ENCODE results near the gene LCN10.
"Not testable (repeated sequence)": the region's sequence is repeated elsewhere in the genome, so short reads cannot be mapped to it uniquely, and the experiment has no call there.

LCN10 gene

DNA sequence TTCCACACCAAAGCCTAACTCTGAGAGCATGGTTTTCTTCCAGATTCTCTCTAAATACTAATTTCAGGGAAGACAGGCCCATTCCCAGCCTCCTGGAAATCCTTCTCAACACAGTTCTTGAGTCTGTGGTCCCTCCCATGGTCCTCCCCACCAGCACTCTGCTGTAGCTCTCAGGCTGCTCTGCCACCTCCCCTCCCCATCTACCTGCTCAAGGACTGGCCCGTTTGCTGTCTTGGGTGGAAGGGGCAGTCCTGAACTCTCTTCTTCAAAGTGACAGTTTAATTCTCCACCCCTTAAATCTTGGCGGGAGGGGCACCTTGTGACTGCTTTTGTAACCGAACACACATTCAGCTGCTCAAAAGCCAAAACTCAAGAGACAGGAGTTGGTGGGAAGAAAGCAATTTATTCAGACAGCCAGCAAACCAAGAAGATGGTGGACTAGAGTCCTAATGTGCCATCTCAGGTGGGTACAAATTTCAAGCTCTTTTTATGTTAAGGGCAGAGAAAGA, 29.2 kb upstream of the LCN10 start:
- no peak for DNase-seq

DNA sequence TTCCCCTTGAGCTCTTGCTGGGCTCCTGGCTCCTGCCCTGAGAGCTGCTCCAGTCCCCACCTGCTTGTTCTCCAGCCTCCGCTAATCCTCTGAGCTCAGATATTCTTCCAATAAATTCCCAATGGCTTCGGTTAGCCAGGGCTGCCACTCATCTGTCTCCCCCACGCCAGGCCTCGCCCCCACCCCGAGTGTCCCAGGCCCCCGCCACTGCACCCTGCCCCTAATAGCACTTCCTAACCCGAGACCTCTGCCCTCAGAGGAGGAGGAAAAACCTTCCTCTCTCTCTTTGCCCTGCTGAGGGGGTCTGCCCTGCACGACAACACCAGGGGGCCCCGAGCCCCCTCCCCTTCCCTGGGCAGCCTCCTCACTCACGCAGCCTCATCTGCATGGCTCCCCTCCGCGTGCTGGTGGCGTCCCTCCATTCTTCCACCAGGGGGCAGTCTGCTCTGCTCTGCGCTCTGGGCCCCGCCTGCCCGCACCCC, 27.0 kb upstream of the LCN10 start:
- DNase-seq = no peak

DNA sequence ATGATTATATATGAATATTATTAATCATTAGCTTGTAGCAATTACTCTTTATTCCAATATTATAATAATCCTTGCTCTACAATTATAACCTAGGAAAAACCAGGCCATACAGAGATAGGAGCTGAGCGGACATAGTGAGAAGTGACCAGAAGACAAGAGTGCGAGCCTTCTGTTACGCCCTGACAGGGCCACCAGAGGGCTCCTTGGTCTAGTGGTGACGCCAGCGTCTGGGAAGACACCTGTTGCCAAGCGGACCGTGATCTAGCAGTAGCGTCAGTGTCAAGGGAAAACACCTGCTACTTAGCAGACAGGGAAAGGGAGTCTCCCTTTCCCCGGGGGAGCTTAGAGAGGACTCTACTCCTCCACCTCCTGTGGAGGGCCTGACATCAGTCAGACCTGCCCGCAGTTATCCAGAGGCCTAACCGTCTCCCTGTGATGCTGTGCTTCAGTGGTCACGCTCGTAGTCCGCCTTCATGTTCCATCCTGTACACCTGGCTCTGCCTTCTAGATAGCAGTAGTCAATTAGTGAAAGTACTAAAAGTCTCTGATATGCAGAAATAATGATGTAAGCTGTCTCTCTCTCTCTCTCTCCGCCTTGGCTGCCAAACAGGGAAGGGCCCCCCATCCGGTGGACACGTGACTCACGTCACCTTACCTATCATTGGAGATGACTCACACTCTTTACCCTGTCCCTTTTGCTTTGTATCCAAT, 23.8 kb upstream of the LCN10 start:
- DNase-seq = not testable (repeated sequence)

DNA sequence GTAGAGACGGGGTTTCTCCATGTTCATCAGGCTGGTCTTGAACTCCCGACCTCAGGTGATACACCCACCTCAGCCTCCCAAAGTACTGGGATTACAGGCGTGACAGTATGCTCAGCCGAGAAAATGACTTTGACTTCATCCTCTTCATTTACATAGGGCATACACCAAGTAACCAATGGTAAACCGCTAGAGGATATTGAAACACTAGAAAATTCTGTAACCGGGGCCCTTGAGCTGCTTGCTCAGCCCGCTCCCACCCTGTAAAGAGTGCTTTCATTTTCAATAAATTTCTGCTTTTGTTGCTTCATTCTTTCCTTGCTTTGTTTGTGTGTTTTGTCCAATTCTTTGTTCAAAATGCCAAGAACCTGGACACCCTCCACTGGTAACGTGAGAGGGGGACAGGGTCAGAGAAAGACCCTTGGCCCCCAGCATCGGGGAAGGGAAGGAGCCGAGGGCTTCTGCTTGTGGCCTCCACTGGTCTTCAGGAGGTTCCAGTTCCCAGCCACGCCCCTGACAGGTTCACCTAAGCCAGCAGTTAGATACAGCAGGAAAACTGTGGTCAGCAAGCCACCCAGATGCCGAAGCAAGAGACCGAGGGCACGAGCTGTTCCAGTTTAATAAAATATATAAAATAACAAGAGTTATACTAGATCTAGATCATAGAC, 23.1 kb upstream of the LCN10 start:
- DNase-seq = not testable (repeated sequence)

DNA sequence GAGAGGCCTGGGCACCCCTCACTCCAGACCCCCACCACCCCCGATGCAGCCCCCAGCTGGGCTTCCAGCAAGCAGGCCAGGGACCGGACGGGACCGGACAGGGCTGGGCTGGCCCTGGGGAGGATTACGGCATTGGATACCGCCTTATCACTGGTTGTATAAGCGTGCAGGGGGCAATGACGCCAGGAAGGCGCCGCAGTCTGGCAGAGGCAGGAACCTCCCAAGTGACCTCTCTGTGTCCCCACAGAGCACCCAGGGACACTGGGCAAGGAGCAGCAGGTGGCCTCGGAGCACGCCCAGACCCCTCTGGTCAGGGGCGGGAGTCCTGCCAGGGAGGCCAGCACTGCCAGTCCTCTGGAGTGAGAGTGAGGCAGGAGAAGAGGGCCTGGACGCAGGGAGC, 22.3 kb upstream of the LCN10 start:
- no peak for DNase-seq

DNA sequence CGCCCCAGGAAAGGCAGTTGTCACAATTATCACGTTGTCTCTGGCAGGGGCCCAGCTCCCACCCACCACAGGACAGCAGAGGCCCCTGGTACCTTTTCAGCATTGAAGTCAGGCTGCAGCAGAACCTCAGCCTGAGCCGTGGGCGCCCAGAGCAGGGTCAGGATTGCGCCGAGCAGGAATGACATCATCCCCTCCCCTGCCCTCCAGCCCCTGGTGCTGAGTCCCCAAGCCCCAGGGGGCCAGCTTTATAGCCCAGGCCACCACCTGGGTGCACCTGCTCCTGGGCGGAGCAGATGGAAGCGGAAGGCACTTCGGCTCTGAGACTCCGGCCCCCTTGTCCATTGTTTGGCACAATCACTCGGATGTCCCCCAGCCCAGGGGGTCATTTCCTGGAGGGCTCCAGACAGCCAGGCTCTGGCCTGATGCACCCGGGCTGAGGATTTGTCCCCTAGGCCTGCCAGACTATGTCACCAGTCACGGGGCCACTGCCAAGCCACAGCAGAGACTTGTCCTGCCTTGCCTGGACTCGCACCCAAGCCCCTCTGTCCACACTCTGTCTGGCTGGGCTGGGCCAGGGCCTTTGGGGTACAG, 21.7 kb upstream of the LCN10 start, which contains the start of gene LCN15:
TSS of gene LCN15 (minus strand) at position 218 of the 591 bp plus-strand sequence. CDS start at position 188, 30 bp downstream.
- DNase-seq = no peak

DNA sequence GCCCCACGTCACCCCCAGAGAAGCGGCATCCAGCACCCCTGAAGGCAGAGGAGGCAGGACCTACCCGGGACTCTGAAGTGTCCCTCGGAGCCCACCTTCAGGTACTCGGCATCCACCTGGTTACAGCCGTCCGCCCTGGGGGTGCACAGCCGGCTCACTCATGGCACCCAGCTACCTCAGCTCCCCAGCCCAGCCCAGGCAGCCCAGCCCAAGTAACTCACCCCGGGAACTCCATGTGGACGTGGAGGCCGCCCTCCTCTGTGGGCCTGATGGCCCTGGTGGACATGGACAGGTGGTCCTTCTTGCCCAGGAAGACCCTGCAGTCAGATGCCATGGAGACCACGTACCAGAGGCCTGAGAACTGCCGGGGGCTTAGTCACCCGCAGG, 20.9 kb upstream of the LCN10 start:
- no peak for DNase-seq

DNA sequence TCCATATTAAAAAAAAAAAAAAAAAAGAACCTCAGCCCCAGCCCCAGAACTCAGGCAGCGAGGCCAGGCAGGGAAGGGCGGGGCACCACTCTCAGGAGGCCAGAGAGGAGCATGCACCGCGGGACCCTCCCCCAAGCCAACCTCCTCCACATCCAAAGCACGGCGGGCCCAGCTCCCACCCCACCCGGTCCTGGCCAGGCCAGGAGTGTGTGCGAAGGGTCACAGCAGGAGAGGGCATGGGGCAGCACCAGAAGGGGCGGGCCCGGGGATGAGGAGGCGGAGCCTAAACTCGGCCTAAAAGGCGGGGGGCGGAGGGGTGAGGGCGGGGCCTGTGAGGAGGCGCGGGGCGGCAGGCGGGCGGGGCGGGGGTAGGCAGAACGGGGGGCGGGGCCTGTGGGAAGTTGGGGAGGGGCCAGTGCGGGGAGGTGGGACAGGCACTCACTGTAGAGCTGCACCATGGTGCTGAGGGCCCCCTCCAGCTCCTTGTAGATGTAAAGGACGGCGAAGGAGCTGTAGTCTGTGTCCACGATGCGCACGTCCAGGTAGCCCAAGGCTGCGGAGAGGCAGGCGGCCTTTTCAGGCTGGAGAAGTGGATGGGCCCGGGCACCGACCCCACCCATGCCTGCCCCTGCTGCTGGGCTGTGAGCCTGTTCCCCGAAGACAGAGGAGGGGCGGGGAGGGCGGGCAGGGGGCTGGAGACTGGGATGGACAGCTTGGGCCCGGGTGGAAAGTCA, 20.3 kb upstream of the LCN10 start:
- DNase-seq = no peak

DNA sequence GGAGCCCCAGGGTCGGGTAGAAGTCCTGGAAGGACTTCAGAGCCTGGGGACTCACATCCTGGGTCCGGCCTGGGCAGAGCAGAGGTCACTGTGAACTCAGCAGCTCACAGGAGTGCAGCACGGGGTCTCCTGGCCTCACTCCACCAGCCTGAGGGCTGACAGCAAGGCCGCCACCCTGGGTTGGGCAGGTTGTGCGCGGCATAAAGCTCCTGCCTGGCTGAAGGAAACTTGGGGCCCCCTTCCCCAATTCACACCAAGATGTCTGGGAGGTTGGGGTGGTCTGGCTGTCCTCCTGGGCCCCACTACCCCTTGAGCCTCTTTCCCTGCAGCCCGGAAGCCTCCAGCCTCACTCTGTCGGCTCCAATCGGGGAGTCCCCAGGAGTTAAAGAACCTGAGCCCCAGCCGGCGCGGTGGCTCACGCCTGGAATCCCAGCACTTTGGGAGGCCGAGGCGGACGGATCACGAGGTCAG, 19.5 kb upstream of the LCN10 start:
- no peak for DNase-seq

DNA sequence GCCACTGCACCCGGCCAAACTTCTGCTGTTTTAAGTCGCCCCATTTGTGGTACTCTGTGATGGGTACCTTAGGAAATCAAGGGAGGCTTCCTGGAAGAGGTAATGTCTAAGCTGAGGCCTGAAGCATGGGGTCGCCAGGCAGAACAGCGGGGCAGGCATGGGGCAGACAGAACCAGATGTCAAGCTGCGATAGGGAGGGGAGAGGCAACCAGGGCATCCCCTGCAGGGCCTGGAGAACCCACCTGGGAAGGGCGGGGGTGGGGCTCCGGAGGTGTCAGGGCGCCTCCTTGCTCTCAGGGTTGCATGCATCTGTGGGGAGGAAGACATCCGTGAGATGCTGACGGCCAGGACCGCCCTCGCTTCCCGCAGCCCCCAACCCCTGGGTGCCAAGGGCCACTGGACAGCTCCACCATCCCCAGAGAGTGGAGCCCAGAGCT, 18.8 kb upstream of the LCN10 start:
- no peak for DNase-seq

DNA sequence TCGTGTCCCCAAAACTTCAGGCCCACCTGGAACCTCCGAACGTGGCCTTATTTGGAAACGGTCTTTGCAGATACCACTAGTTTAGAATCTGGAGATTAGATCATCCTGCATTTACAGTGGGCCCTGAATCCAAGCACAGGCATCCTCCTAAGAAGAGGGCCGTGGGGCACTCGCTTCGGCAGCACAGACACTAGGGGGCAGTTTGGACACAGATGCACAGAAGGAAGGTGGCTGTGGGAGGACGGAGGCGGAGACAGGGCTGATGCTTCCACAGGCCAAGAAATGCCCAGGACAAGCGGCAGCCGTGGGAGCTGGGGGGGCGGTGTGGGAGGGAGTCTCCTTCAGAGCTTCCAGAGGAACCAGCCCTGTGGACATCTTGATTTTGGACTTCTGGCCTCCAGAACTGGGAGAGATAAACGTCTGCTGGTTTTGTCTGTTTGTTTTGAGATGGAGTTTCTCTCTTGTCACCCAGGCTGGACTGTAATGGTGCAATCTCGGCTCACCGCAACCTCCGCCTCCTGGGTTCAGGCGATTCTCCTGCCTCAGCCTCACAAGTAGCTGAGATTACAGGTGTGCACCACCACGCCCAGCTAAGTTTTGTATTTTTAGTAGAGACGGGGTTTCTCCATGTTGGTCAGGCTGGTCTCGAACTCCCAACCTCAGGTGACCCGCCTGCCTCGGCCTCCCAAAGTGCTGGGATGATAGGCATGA, 18.2 kb upstream of the LCN10 start:
- not testable (repeated sequence) for DNase-seq

DNA sequence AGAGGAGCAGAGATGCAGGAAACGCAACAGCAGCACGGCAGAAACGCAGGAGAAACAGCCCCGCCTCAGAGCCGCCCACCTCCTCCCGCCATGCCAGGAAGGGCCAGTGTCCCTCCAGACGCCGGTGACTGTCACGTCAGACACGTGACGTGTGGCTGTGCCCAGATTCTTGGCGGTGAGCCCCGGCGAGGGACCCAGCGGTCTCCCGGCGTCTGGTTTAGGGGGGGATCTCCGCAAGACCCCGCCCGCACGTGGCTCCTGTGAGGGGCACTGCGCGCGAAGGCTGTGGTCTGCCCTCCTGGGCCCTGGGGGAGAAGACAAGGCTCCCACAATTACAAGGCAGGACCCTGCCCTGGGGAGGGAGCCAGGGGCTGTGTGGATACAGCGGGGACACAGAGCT, 17.7 kb upstream of the LCN10 start:
- DNase-seq = no peak

DNA sequence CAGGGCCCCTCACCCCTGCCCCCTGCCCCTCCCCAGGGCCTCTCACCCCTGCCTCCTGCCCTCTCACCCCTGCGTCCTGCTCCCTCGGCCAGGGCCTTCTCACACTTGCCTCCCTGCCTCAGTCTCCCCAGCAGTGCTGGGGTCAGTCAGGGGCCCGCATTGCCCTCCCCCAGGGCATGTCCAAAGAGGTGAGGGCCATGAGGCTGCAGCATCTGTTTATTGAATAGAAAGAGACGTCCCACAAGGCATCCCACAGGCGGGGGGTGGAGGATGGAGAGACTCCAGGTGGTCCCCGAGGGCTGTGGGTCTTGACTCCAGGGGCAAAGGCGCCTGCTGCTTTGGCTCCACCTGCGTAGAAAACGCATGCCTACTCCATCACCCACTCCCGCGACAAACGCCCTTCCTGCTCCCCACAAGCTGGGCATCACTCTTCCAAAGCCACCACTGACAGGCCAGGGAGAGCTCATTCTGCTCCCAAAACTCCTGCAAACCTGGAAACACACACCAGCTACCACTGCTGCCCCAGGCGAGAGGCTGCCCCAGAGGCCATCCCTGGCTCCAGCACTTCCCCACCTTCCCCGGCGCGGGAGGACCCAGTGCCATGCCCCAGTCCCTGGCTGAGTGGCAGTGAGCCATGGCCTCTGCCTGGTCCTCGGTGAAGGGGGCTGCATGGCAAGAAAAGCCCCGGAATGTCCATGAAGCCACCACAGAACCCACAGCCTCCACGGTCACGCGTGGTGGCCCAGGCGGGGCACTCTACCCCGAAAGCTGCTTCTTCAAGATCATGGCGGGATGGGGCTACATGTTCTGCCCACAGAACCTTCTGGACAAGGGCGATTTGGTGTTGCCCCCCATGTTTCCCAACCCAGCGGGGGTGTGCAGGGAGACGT, 16.9 kb upstream of the LCN10 start:
- no peak for DNase-seq

DNA sequence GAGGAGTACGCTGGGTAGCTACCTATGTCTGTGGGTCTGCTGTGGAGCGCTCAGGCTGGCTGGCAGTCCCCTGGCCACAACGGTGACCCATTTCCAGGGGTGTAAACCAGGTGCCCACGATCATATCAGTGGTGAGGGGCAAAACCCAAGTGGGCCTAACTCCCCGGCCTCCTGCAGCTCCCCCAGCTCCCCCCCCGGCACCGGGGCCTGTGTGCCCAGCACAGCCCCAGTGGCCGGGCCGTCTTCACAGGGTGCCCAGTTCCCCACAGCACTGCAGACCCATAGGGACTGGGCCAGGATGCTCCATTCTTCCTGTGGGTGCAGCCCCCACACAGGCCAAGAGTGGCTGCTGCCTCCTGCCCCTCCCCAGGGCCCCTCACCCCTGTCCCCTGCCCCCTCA, 16.3 kb upstream of the LCN10 start:
- DNase-seq = no peak

DNA sequence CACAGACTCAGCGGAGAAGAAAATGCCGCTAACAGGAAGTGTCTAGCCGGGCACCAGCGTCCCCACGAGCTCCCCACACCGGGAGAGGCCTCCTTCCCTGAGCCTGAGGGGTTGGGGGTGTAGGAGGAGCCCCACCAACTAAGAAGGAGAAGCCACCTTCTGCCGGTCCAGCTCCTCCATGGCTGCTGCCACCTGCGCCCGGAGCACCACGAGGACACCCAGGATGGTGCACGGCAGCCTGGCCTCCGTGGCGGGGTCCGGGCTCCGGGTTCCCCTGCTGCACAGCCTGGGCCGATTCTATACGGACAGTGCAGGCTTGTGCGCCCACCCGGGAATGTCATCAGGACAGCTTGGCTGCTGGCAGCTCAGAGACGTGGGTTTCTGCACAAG, 15.0 kb upstream of the LCN10 start:
- DNase-seq = no peak

DNA sequence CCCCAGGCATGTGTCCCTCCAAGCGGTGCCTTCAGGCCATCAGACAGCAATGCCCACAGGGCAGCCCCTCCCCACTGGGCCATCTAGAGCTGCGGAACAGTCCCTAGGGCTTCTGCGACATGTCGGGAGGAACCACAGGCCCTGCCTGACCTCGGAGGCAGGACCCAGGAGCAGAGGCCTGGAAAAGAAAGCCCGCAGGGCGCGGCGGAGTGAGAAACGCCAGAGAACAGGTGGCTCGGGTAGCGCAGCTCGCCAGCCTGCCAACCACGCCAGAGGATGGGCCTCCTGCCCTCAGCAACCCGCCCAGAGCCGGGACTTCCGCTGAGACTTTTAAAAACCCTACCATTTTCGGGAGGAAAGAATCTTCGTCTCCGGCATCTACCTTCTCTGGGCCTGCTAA, 14.6 kb upstream of the LCN10 start:
- DNase-seq = no peak

DNA sequence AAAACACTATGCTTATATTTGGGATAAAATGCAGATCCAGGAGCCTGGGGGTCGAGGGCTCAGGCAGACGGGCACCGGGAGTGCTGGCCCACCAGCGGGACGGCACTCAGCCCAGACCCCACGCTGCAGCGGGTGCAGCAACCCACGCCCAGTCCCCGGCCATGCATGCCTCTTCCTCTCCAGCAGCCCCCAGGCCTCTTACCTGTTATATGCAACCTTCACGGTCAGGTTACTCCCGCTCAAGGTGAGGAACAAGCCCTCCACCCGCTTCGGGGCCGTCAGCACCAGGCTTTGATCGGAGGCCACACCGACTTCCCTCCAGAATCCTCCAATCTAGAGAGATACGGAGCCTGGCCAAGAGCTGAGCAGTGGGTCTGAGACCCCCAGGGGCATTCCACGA, 14.1 kb upstream of the LCN10 start:
- no peak for DNase-seq

DNA sequence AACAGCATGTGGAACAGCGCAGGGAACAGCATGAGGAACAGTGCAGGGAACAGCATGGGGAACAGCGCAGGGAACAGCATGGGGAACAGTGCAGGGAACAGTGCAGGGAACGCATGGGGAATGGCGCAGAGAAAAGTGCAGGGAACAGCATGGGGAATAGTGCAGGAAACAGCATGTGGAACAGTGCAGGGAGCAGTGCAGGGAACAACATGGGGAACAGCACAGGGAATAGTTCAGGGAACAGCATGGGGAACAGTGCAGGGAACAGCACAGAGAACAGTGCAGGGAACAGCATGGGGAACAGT, 13.3 kb upstream of the LCN10 start:
- DNase-seq = no peak

DNA sequence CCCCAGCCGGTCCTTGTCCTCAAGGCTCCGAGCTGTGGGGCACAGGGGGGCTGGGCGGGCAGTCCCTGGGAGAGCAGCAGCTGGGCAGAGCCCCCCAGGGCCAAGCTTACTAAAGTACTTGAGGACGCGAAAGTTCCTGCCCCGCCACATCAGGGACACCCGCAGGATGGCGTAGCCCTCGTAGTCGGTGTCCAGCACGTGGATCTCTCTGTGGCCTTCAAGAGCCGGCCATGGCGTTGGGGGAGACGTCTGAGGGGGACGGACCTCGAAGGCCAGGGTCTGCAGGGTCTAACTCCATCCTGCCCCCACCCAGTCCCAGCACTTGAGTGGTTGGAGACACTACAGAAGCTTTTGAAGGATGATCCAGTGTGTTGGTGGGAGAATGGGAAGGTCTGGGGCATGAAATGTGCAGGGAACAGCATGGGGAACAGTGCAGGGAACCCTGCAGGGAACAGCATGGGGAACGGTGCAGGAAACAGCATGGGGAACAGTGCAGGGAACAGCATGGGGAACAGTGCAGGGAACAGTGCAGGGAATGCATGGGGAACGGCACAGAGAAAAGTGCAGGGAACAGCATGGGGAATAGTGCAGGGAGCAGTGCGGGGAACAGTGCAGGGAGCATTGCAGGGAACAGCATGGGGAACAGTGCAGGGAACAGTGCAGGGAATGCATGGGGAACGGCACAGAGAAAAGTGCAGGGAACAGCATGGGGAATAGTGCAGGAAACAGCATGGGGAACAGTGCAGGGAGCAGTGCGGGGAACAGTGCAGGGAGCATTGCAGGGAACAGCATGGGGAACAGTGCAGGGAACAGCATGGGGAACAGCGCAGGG, 12.8 kb upstream of the LCN10 start:
- DNase-seq = not testable (repeated sequence)

DNA sequence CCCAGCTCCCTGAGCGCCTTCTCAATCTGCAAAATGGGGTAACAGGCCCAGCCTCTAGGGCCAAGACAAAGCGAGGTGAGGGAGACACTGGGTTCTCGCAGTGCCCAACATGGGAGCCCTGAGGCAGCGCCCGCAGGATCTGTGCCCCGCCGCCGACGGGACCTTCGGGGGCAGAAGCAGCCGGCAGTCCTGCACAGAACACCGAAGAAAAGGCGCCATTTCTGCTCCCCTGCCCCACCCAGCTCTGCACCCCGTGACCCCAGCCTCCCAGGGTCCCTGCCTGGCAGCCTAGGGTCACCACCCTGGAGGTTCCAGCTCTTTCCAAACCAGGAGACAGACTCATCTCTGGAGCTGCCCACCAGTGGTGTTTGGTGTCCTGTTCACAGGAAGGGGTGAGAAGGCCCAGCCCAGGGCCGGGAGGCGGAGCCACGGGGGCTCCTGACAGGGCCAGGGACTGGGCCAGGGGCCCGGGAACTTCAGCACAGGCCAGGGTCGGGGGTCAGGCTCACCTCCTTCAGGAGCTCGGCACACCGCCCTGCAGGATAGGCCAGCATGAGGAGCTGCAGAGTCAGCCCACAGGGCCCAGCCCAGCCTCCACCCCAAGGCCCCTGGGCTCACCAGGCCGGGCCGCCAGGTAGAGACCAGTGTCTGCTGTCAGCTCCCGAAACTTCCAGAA, 12.0 kb upstream of the LCN10 start:
- no peak for DNase-seq

Measured in NK-92 treated with Interleukin-12 subunit alpha and Interleukin-12 subunit beta, amount 100 ng/mL, for 24 hours (cell line).